ENCODE results near the gene ERCC1.

Gene ERCC1

DNA sequence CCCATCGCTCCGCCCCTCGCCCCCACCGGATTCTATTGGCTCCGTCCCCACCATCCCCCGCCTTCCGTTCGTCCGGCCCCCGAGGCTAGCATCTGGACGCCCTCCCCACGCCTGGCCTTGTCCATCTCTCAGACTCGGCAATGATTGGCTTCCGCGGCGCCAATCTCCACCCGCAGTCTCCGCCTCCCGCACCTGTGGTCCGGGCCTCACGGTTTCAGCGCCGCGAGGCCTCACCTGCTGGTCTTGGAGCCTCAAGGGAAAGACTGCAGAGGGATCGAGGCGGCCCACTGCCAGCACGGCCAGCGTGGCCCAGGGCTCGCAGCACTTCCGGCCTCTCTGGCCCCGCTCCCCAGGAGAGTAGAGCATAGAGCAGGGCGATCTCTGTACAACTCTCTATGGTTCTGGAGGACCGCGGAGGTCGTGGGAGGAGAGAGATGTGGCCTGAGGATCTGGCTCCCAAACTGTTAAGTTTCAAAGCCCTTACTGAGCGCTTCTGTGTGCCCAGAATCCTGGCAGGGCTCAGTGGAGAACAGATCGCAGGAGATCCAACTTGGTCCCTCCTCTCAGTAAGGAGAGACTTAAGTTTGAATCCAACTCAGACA is at the start of gene ERCC1:
Gene ERCC1, minus strand, starts transcription at position 329 of the 602 bp plus-strand sequence. CDS start 543 bp downstream, outside the sequence.
- peak; percentile 91 to 92 for DNase-seq

DNA sequence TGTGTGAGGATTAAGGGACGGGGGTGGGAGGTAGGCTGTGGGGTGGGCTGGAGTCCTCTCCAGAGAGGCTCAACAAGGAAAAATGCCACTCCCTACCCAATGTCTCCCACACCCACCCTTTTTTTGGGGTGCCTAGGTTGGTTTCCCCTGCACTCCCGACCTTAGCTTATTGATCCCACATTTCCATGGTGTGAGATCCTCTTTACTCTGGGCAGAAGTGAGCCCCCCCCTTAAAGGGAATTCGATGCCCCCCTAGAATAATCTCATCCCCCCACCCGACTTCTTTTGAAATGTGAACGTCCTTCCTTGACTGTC is 49.6 kb upstream of the ERCC1 start:
- no peak for DNase-seq

DNA sequence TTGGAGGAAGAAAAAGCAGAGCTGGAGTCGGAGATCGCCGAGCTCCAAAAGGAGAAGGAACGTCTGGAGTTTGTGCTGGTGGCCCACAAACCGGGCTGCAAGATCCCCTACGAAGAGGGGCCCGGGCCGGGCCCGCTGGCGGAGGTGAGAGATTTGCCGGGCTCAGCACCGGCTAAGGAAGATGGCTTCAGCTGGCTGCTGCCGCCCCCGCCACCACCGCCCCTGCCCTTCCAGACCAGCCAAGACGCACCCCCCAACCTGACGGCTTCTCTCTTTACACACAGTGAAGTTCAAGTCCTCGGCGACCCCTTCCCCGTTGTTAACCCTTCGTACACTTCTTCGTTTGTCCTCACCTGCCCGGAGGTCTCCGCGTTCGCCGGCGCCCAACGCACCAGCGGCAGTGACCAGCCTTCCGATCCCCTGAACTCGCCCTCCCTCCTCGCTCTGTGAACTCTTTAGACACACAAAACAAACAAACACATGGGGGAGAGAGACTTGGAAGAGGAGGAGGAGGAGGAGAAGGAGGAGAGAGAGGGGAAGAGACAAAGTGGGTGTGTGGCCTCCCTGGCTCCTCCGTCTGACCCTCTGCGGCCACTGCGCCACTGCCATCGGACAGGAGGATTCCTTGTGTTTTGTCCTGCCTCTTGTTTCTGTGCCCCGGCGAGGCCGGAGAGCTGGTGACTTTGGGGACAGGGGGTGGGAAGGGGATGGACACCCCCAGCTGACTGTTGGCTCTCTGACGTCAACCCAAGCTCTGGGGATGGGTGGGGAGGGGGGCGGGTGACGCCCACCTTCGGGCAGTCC is 49.0 kb upstream of the ERCC1 start:
- peak; percentile 72 to 73 for DNase-seq

DNA sequence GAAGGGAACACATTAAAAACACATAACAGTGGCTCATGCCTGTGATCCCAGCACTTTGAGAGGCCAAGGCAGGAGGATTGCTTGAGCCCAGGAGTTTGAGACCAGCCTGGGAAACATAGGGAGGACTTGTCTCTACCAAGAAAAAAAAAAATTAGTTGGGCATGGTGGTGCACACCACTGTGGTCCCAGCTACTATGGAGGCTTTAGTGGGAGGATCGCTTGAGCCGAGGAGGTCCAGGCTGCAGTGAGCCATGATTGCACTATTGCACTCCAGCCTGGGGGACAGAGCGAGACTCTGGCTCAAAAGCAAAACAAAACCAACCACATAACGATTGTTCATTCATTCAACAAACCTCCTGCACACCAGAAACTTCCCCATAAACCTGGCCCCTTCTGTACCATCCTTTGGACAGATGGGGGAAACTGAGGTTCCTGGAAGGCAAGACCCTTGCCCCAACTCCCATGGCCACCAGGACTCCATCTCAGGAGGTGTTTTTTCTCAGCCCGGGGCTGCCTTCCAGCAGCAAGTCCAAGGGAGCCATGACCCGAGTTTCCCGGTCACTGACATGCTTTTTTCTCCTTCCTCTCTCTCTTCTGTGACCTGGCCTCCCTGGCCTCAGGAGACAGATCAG is 48.3 kb upstream of the ERCC1 start:
- peak; percentile 51 to 59 for DNase-seq

DNA sequence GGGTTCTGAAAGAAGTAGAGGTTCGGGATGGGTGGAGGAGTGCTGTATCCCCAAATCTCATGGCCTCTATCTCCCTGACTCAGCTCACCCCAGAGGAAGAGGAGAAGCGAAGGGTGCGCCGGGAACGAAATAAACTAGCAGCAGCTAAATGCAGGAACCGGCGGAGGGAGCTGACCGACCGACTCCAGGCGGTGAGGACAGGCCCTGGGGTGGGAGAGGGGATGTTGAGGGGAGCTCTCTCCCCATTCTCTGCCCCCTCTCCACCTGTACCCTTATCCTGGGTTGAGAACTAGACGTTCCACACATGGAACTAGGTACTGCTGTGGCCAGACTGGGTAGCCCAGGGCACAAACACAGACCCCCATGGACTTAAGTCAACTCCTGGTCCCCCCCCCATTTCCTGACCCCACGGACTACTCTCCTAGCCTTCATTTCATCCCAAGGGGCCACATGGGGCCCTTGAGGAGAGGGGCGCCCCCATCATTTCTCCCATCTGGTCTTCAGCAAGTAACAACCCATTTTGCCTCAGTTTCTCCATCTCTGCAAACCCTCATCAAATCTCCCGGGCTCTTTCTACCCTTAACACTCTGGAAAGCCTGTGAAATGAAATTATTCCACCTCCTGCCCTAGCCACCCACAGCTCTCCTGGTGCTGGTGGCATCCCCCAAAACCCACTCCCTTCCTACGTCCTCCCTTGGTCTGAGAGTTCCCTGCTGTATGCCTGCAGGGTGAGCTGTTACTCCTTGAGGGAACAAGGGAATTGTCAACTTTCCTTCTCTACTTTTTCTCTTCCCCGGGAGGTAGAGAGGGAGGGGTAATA is 47.6 kb upstream of the ERCC1 start:
- peak; percentile 47 to 63 for DNase-seq

DNA sequence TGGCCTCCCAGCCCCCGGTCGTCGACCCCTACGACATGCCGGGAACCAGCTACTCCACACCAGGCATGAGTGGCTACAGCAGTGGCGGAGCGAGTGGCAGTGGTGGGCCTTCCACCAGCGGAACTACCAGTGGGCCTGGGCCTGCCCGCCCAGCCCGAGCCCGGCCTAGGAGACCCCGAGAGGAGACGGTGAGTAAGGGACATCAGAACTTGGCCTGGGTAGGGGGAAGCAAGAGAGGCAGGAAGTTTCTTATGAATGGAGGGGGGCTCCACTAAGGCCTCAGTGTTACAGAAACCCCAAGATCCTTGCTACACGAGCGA is 47.0 kb upstream of the ERCC1 start:
- no peak for DNase-seq

DNA sequence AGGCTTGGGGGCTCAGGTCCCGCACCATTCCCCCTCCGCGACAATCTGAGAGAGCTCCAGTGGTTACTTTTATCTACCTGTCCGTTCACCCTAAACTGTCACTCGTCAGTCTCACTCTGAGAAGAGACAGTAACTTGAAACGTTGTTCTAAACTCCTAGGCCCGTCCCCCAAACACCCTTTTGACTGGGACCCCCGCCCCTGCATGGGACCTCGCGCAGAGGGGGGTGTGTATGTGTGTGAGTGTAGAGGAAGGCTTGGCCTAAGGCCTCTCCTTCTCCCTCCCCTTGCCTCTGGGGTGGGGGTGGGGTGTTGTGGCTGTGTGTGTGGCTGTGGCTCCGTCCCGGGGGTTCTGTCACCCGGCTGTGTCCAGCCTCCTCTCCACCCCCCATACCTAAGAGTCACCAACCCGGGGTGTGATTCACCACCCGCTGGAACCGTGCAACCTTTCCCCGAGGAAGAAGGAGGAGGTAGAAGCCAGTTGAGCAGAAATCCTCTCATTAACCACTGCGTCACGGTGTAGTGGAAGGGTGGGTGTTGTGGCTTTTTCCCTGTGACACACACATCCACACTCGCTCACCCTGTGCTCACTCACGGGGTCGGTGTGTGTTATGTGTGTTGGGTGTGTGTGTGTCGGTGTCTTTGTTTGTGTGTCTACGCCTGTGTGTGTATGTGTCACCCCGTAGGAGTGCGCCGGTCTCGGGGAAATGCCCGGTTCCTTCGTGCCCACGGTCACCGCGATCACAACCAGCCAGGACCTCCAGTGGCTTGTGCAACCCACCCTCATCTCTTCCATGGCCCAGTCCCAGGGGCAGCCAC is 46.4 kb upstream of the ERCC1 start:
- peak; percentile 73 to 79 for DNase-seq

DNA sequence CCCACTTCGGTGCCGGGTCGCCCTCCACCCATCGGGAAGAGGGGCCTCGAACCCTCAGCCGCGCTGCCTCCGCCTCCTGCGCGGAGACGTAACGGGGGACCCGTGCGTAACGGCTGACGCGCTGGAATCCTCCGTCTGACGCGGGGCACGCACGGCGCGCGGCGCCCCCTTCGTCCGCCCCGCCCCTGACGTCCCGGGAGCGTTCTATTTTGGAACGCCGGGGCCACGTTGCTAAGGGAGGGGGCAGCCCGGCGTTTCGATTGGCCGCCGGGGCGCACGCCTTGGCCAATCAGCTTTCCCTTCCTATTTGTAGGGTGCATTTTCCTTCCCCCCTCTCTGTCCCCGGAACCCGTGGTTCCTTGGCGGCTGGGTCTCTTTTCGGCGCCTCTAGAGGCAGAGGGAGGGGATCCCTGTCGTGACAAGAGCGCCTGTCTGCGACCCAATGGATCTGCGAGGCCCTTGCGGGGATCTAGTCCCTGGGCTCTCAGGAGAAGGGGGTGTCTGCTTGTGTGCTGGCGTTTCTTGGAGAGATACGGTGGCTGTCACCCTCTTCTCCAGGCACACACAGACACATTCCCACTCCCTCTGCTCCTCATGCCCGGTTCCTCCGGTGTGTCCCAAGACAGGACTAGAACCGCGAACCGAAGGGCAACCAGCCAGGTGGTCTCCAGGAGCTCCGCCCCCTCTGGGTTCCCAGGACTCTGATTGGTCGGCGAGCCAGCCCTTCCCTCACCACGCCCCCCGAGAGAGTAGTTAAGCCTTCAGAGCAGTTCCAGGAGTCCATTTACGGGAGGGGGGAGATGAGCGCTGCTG is 45.6 kb upstream of the ERCC1 start:
- peak; percentile 86 to 87 for DNase-seq

DNA sequence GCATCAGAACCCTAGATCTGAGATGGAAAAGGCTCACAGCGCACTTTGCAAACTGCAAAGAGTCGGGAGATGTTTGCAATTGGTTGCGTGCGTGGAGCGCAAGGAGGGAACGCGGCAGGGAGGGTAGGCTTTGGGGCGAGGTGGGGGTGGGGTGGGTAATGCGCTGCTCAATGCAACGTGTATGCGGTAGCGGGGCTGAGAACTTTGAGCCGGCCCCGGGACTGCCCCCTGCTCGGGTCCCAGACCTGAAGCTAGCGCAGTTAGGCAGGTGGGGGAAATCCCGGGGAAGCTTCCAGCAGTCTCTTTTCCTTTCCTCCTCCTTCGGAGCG is 45.0 kb upstream of the ERCC1 start:
- DNase-seq: no peak

DNA sequence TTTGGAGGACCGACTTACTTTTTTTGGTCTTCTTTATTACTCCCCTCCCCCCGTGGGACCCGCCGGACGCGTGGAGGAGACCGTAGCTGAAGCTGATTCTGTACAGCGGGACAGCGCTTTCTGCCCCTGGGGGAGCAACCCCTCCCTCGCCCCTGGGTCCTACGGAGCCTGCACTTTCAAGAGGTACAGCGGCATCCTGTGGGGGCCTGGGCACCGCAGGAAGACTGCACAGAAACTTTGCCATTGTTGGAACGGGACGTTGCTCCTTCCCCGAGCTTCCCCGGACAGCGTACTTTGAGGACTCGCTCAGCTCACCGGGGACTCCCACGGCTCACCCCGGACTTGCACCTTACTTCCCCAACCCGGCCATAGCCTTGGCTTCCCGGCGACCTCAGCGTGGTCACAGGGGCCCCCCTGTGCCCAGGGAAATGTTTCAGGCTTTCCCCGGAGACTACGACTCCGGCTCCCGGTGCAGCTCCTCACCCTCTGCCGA is 44.5 kb upstream of the ERCC1 start:
- no peak for DNase-seq

DNA sequence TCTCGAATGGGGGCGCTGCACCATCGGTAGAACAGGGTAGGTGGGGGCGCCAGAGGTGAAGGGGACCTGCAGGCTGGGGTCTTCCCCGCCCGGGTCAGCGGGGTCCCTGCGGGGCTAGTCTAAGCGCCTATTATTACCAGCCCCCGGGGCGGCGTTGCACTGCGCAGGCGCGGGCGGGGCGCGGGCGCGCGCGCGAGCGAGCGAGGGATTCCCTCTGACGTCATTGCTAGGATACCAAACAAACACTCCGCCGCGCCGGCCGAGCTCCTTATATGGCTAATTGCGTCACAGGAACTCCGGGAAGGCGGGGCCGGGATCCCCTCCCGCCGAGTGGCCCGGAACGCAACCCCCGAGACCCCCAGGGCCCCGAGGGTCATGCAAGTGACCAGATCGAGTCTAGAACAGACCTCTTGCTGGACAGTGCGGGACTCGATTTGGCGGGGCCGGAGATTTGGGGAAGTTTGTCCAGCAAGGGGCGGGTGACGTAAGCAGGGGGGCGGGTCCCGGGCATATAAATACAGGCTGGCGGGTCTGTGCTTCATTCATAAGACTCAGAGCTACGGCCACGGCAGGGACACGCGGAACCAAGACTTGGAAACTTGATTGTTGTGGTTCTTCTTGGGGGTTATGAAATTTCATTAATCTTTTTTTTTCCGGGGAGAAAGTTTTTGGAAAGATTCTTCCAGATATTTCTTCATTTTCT is 43.9 kb upstream of the ERCC1 start, which contains the start of gene FOSB:
Gene FOSB, plus strand, starts transcription at position 541 of the 703 bp plus-strand sequence. CDS start 591 bp downstream, outside the sequence.
- peak; percentile 96 to 97 for DNase-seq

DNA sequence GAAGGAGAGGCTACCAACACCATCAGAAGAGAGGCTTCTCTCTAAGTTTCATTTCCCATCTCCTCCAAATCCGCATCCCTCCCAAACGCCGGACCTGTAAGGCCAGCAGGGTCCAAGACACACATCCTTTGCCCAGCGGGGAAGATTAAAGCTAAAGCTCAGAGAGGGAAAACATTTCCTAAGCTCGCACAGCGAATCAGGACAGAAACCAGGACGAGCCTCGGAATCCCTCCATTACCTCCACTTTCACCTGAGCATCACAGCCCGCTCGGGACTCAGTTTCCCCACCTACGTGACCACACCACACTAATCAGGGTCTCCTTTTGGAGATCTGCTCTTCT is 43.4 kb upstream of the ERCC1 start:
- no peak for DNase-seq

DNA sequence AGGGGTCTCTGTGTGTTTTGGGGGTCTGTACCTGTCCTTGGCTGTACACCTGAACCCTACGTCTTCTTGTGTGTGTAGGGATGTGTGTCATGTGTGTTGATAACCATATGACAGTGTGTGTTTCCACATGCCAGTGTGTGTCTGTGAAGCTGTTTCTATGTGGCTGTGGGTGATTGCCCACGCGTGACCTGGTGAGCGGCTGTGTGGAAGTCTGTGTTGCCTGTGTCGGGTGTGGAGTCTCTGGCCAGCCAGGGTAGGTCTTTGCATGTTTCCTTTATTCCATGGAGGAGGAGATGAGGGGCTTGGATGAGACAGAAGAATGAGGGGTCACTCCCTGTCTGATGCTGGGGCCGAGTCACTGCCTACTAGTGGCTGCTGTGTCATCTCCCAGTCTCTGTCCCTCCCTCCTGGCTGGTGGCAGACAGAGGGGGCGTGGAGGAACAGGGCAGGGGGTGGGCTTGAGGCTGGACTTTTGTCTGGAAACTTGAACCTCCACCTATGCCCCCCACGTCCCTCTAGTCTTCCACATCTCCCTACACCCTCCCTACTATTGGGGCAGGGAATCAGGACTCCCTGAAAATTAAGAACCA is 41.2 kb upstream of the ERCC1 start:
- DNase-seq: no peak

DNA sequence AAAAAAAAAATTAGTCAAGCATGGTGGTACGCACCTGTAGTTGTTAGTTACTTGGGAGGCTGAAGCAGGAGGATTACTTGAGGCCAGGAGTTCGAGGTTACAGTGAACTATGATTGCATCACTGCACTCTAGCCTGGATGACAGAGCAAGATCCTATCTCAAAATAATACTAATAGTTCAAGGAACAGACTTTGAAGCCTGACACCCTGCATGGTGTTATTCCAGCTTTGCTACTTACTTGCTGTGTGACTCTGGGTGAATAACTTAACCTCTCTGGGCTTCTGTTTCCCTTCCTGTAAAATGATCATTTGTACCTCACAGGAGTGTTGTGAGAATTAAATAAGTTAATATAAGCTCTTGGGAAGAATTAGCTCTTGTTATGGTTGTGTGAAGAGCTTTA is 40.6 kb upstream of the ERCC1 start:
- no peak for DNase-seq

DNA sequence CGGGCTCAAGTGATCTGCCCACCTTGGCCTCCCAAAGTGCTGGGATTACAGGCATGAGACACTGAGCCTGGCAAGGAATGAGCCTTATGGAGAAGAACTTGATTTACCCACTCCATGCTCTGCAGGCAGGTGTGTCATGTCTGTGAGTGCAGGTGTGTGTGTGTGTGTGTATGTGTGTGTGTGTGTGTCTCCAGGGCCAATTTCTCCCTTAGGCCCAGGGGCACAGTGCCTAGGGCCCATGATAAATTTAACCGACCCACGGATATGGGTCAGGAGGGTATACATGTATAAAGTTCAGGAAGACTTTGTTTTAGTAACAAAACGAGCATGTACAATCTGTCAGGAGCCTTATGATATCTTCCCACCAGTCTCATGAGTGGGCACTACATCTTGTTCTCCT is 39.5 kb upstream of the ERCC1 start:
- no peak for DNase-seq

DNA sequence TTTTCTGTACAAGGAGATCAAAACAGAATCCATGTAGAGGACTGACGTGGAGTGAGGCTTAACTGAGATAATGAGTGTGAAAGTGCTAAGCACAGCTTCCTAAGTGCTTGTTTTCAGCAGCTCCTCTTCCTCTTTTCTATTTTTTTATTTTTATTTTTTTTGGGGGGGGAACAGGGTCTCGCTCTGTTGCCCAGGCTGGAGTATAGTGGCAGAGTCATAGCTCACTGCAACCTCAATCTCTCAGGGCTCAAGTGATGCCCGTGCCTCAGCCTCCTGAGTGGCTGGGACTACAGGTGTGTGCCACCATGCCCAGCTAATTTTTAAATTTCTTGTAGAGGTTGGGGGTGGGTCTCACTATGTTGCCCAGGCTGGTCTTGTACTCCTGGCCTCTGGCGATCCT is 38.5 kb upstream of the ERCC1 start:
- DNase-seq: no peak

DNA sequence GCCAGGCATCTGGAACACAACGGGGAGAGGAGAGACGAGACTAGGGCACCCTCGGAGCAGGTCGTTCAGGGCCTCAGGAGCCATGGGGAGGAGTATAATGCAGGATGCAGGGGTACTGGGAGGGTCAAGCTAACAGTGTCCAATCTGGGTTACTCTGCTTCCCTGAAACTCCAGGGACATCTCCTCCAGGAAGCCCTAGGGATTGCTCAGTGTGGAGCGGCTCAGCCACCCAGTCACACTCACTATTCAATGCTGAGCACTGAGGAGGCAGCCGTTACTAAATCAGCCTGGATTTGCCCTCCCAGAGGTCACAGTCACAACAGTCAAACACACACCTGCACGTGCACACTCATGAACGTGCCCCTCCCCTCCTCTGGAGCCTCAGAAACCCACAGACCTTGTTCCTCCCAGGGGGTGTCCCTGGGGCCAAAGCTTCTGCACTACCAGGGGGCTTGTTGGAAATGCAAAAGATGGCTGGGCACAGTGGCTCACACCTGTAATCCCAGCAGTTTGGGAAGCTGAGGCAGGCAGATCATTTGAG is 37.2 kb upstream of the ERCC1 start:
- no peak for DNase-seq

DNA sequence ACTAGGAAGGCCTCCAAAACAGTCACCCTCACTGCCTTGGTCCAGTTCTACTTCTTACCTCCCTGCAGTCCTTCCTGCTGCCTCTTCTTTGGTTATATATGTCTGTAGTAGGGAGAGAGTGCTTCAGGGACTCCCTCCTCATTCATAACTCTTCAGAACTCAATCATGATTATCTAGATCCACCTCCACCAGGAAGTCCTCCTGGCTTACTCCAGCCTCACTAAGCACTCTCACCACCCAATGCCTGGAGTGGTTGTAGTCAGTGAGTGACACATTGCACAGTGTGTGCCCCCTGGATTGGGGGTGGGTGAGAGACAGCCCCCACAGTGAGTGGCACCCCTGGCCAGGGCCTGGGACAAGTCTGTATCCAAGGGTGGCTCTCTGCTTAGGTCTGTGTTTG is 34.1 kb upstream of the ERCC1 start:
- DNase-seq: no peak

DNA sequence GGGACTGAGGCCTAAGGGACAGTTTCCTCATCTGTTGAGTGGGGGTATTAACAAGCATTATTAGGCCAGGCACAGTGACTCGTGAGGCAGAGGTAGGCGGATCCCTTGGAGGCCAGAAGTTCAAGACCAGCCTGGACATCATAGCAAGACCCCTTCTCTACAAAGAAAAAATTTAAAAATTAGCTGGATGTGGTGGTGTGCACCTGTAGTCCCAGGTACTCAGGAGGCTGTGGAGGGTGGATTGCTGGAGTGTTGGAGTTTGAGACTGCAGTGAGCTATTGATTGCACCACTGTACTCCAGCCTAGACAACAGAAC is 32.7 kb upstream of the ERCC1 start:
- DNase-seq: no peak

DNA sequence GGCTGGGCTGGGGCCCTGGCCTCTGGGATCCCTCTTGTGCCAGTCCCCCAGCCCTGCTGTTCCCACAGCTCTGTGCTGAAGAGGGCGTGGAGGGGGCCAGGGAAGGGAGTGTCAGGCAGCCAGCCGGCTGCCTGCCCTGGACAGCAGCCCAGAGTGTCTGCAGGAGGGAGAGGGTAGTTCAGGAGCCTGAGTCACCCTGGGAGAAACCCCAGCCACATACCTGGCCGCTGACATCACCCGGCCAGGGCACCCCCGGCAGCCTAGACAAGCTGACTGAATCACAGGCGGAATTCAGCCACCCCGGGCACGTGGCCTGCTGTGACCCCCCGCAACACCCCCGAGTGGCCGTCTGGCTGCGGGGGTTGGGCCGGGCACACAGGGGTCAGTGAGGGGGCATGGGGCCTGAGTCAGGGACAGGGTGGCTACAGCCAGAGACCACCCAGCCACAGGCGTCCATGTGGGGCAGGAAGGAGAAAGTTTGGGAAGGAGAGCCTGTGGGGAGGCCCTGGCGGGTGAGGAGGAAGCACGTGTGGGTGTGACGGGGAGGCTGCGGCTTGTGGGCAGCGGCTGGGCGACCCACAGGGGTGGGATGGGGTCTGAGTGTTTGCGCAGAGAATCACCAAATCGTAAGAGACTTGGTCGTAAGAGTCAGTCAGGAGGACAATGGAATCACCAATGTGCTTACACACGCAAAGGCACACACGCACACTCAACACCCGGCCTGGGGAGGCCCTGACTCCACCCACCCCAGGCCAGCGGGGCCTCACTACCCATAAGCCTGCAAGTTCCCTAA is 32.2 kb upstream of the ERCC1 start:
- peak; percentile 76 to 89 for DNase-seq

Data from CD4-positive, alpha-beta T cell treated with Interleukin-4 for 1 hour (primary cell).